ENCODE data around the gene SEMA3A.
"Not testable (repeated sequence)": the region's sequence is repeated elsewhere in the genome, so short reads cannot be mapped to it uniquely, and the experiment has no call there.

Gene SEMA3A

DNA sequence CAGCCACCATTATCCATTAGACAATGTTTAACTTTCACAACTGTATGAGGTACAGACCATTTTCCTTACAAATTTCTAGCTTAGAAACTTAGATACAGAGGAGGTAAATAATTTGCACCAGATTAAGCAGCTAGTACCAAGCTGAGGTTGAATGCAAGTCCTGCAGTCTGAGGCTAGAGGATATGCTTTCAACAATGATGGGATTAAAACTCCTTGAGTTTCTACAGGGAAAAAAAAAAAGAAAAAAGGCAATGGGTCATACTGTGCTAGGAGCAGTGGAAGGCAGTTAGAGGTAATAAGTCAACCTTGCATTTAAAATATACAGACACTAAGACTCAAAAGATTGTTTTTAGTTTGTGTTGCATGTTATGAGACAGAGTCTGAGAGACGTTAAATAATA lies 86.5 kb downstream of the SEMA3A start:
- no peak for DNase-seq

GRCh38 chr7:84107259-84107658 lies 87.3 kb downstream of the SEMA3A start:
- DNase-seq = no peak

GRCh38 chr7:84106291-84106690 lies 88.3 kb downstream of the SEMA3A start:
- no peak for DNase-seq

DNA sequence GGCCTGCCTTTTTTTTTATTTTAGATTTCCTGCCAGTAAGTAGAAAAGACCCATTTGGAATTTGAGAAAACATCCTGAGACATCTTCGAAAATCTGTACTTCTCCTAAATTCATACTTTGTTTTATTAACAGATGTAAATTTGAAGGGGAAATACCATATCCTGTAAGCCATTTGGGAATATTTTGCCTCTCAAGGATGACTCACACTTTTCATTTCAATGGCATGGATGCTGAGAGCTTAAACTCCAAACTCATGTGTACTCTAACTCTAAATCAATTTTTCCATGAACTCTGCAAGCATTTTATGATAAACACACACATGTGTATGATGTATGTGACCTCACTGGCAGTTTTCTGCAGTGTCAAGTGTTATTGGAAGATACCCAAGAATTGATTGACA lies 89.0 kb downstream of the SEMA3A start:
- DNase-seq = no peak

- no peak for DNase-seq
Observed at GRCh38 chr7:84104826-84105225, 89.8 kb downstream of the SEMA3A start.

- no peak for DNase-seq
Observed at GRCh38 chr7:84102213-84102612, 92.4 kb downstream of the SEMA3A start.

DNA sequence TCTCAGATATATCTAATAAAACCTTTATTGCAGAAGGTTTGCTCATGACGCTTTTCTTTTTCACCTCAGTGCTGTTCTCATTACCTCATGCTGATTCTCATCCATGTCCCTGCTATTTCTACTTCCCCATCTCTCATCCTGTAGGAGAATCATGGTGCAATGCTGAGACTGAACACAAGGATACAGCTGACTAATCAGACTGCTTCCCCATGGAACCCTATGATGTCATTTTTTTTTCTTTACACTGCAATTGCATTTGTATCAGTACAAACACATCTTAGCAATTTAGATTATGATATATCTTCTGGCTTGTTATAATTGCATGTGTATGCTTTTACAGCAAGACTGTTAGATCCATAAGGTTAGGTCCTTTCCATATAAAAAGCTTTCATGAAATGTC lies 93.7 kb downstream of the SEMA3A start:
- no peak for DNase-seq

DNA sequence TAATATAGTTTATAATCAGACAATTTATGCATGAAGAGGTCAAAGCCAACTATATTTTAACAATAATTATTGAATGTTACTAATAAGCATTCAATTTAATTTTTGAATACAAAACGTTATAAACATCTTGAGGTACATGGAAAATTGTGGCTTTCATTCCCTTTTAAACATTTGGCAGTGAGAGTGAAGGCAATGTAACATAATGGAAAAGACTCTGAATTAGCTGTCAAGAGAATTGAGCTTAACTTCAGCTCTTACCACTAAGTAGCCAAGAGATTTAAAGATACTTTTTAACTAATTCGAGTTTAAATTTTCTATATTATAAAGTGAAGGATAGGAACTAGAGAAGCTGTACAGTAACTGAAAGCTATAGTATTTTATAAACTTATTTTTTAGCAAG lies 98.6 kb downstream of the SEMA3A start:
- DNase-seq = no peak

GRCh38 chr7:84092207-84092606 lies 102.4 kb downstream of the SEMA3A start:
- DNase-seq = peak; percentile 40

GRCh38 chr7:84091318-84091717 lies 103.3 kb downstream of the SEMA3A start:
- DNase-seq = no peak

DNA sequence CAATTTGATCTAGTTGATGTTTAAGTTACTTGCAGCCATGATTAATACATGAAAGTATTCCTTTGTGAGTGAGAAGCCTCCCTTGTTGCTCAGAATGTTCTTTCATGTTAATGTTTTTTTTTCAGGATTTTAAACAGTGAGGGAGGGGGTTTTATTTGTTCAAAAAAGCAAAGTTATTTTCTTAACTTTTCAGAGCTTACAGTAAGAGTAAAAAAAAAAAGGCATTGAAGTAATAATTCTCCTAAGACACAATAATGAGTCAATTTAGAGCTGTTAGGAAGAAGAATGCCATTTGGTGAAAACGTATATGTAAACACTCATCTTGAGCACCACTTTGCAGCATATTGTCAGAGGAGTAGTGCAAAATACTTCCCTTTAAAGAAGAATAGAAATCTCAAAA lies 105.8 kb downstream of the SEMA3A start:
- no peak for DNase-seq

- no peak for DNase-seq
Observed at GRCh38 chr7:84085998-84086397, 108.6 kb downstream of the SEMA3A start.

GRCh38 chr7:84085147-84085546 lies 109.4 kb downstream of the SEMA3A start:
- no peak for DNase-seq

- DNase-seq = no peak
Observed at GRCh38 chr7:84083846-84084245, 110.7 kb downstream of the SEMA3A start.

GRCh38 chr7:84081973-84082522 lies 112.5 kb downstream of the SEMA3A start:
- no peak for DNase-seq

DNA sequence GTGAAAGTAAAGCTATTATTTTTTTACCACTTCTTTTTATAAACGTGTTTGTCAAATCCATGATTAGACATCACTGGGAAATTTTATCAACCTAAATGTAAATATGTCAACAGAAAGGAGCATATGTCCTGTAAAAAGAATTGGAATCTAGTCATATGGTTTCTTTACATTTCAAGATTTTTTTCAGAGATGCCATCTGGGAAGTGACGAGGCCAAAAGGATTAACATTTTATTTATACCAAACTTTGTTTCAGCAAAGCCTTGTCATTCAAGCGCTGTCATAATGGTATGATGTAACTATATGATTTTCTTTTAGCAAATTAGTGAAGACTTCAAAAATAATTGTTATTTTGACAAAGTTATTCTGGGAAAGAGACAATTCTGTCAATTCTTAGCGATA lies 117.3 kb downstream of the SEMA3A start:
- no peak for DNase-seq

DNA sequence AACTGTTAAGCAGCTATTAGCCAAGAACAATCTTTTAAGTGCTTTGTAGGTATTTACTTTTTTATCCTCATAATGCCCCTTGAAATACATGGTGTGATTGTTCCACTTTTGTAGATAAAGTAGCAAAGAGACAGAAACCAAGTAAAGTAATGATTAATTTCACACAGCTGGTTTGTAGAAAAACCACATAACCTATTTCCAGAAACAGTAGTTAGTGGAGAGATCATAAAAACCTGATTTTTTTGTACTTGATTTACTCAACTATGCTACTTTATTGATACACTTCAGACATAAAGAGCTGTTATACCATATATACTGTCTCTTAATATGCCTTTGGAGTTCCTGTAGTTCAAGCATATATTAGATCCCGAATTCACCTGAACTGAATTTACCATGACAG lies 118.4 kb downstream of the SEMA3A start:
- peak; percentile 10 for DNase-seq

- DNase-seq = no peak
Observed at GRCh38 chr7:84073186-84073875, 121.3 kb downstream of the SEMA3A start.

GRCh38 chr7:84070770-84071169 lies 123.8 kb downstream of the SEMA3A start:
- no peak for DNase-seq

GRCh38 chr7:84069999-84070500 lies 124.5 kb downstream of the SEMA3A start:
- no peak for DNase-seq

- no peak for DNase-seq
Observed at GRCh38 chr7:84069033-84069432, 125.6 kb downstream of the SEMA3A start.

- DNase-seq = not testable (repeated sequence)
Observed at GRCh38 chr7:84062489-84062901, 132.1 kb downstream of the SEMA3A start.

- DNase-seq = no peak
Observed at GRCh38 chr7:84060760-84061261, 133.8 kb downstream of the SEMA3A start.

GRCh38 chr7:84060000-84060399 lies 134.6 kb downstream of the SEMA3A start:
- no peak for DNase-seq
